CD4-positive, alpha-beta T cell (primary cell): ENCODE results near the gene DCBLD2. TPM values are rescaled to one million over a fixed set of nuclear protein-coding genes. Genes with fewer than 3 reads are reported as not detected.

Experiments used
- ATAC-seq: fragments of 200-7000 bp; cut with Tn5 transposase; one replicate; pipeline ENCODE4 v1.10.0; 2022; ENCODE audit warnings: mild to moderate bottlenecking; ENCODE audit not compliant: poor library complexity
- CTCF ChIA-PET: fragments of 350-600 bp; sonication (Branson Sonifier 250); formaldehyde crosslinking; loops from one replicate; lab custom pipeline; 2021; ENCODE audit warnings: antibody characterized with exemption, inconsistent platforms; lab: Charles Lee
- POLR2A ChIA-PET: fragments of 350-600 bp; sonication (Branson Sonifier 250); formaldehyde crosslinking; loops from one replicate; lab custom pipeline; 2021; ENCODE audit warnings: antibody characterized with exemption, inconsistent platforms; lab: Charles Lee
- DNase-seq, 14 experiments: peaks; one replicate each; pipeline ENCODE4 v3.0.0-alpha.2; 2013 to 2020; ENCODE audit warnings: mixed read lengths in 2 of 14
- H3K27ac ChIP-seq, 2 donors: one replicate each; pipeline versions ENCODE4 v1.5.1 to v1.7.0; 2013; ENCODE audit warnings: low read length in 2 of 2, low read depth in 1 of 2, mild to moderate bottlenecking in 1 of 2
- H3K27me3 ChIP-seq, 2 experiments: 1 replicate in 1 of 2; 2 replicates in 1 of 2; pipeline versions ENCODE4 v1.6.1 to v1.7.0; 2013; ENCODE audit warnings: low read length in 2 of 2, control low read depth in 1 of 2, mild to moderate bottlenecking in 1 of 2, moderate library complexity in 1 of 2; ENCODE audit not compliant: insufficient read depth in 2 of 2, control insufficient read depth in 1 of 2
- H3K36me3 ChIP-seq: one replicate; pipeline ENCODE4 v1.6.1; 2013; ENCODE audit warnings: low read length, control low read depth; ENCODE audit not compliant: insufficient read depth
- H3K4me1 ChIP-seq: one replicate; pipeline ENCODE4 v1.6.1; 2013; ENCODE audit warnings: low read length, control low read depth; ENCODE audit not compliant: insufficient read depth
- H3K4me3 ChIP-seq: one replicate; pipeline ENCODE4 v1.5.1; 2013; ENCODE audit warnings: mild to moderate bottlenecking, low read length, moderate library complexity
- H3K9me3 ChIP-seq, 2 experiments: 1 replicate in 1 of 2; 2 replicates in 1 of 2; pipeline versions ENCODE4 v1.6.1 to v1.7.0; 2013; ENCODE audit warnings: low read length in 2 of 2, mild to moderate bottlenecking in 2 of 2, control low read depth in 1 of 2, moderate library complexity in 1 of 2; ENCODE audit not compliant: control insufficient read depth in 1 of 2, insufficient read depth in 1 of 2
- H3K27ac Mint-ChIP-seq: one replicate; pipeline ENCODE4 v1.8.0; 2020; ENCODE audit warnings: mixed read lengths
- H3K27me3 Mint-ChIP-seq: one replicate; pipeline ENCODE4 v1.8.0; 2021; ENCODE audit warnings: mixed read lengths
- H3K36me3 Mint-ChIP-seq: one replicate; pipeline ENCODE4 v1.8.0; 2021; ENCODE audit warnings: low read depth, mixed read lengths
- H3K4me1 Mint-ChIP-seq: one replicate; pipeline ENCODE4 v1.8.0; 2021; ENCODE audit warnings: low read depth, mixed read lengths
- H3K4me3 Mint-ChIP-seq: one replicate; pipeline ENCODE4 v1.8.0; 2020; ENCODE audit warnings: mild to moderate bottlenecking, mixed read lengths
- H3K9me3 Mint-ChIP-seq: one replicate; pipeline ENCODE4 v1.8.0; 2020; ENCODE audit warnings: mixed read lengths
- CTCF ChIP-seq: fragments of 200-600 bp; IDR thresholded peaks from one replicate; pipeline ENCODE4 v1.8.0; 2022; ENCODE audit warnings: antibody characterized with exemption, mild to moderate bottlenecking
- intact Hi-C, 2 experiments: fragments of 100-400 bp; cut with DNase I in 1 of 2; cut with micrococcal nuclease in 1 of 2; formaldehyde crosslinking; loops; one replicate each; pipeline versions ENCODE4 v1.15.1 to v1.9.0; 2023 to 2025; cut with DNase I, micrococcal nuclease
- total RNA-seq, 174 experiments: library from RNA in 2 of 174; stranded (reverse) in 2 of 174; gene quantifications; one replicate each; pipeline ENCODE4 v1.2.3 and lab custom pipeline; 2021 to 2026

Gene DCBLD2
- total RNA-seq, 2 experiments from 2014 or later: 2.2 to 2.5 TPM

GRCh38 chr3:98824256-98824655, 77.2 kb downstream of the DCBLD2 start:
- no peak overlapping the region for H3K27ac Mint-ChIP-seq
- DNase-seq (no peak), ATAC-seq (no peak)
- no peaks in the 10 kb centered on the region for H3K4me1 Mint-ChIP-seq
- Histone ChIP-seq H3K4me3 (no peak overlapping the region), H3K36me3 (no peaks in the 10 kb centered on the region), H3K27me3 (no peaks in the 10 kb centered on the region), H3K9me3 (no peaks in the 10 kb centered on the region), H3K27ac (no peak overlapping the region), H3K4me1 (no peaks in the 10 kb centered on the region)
- intact Hi-C loops: no loop called here
- no peaks in the 10 kb centered on the region for H3K9me3 Mint-ChIP-seq
- H3K4me3 Mint-ChIP-seq: no peak overlapping the region
- H3K36me3 Mint-ChIP-seq: no peaks in the 10 kb centered on the region
- POLR2A ChIA-PET: no interaction called here
- no peaks in the 10 kb centered on the region for H3K27me3 Mint-ChIP-seq
- CTCF ChIA-PET: no interaction called here
- TF ChIP-seq CTCF: no peak

- Mint-ChIP-seq H3K27me3 (no peaks in the 10 kb centered on the region), H3K4me3 (no peak overlapping the region)
- POLR2A ChIA-PET: no interaction called here
These were observed 77.7 kb downstream of the DCBLD2 start for GRCh38 chr3:98823791-98824190.

GRCh38 chr3:98821063-98821462, 80.4 kb downstream of the DCBLD2 start:
- Histone ChIP-seq H3K4me3 (no peak overlapping the region), H3K4me1 (no peaks in the 10 kb centered on the region), H3K27me3 (no peaks in the 10 kb centered on the region), H3K27ac (no peak overlapping the region), H3K9me3 (no peaks in the 10 kb centered on the region), H3K36me3 (no peaks in the 10 kb centered on the region)
- H3K4me1 Mint-ChIP-seq: no peaks in the 10 kb centered on the region
- no peaks in the 10 kb centered on the region for H3K36me3 Mint-ChIP-seq
- no peaks in the 10 kb centered on the region for H3K9me3 Mint-ChIP-seq
- DNase-seq: no peak
- no peak for TF ChIP-seq CTCF
- H3K4me3 Mint-ChIP-seq: no peak overlapping the region
- intact Hi-C loops: no loop called here
- H3K27me3 Mint-ChIP-seq: no peaks in the 10 kb centered on the region
- ChIA-PET CTCF (interaction anchor here (0.7 kb wide), 2 partner anchors 98 to 369 kb away, joined by 3 to 4 read pairs; no protein-coding TSS in a partner anchor), POLR2A (interaction anchor here (0.6 kb wide), 1 partner anchor 1931 kb away, joined by 3 read pairs; no protein-coding TSS in a partner anchor)
- ATAC-seq: no peak
- H3K27ac Mint-ChIP-seq: no peak overlapping the region

More at GRCh38 chr3:98823791-98824190, 77.7 kb downstream of the DCBLD2 start:
- no peaks in the 10 kb centered on the region for H3K9me3 Mint-ChIP-seq
- H3K27ac Mint-ChIP-seq: no peak overlapping the region
- no peaks in the 10 kb centered on the region for H3K4me1 ChIP-seq
- H3K27ac ChIP-seq: no peak overlapping the region
- ATAC-seq: no peak
- no peaks in the 10 kb centered on the region for H3K27me3 ChIP-seq
- no peak for TF ChIP-seq CTCF
- no peak for DNase-seq
- no peaks in the 10 kb centered on the region for H3K36me3 ChIP-seq
- CTCF ChIA-PET: no interaction called here
- no peaks in the 10 kb centered on the region for H3K4me1 Mint-ChIP-seq
- no peaks in the 10 kb centered on the region for H3K9me3 ChIP-seq
- H3K36me3 Mint-ChIP-seq: no peaks in the 10 kb centered on the region
- intact Hi-C loops: no loop called here
- H3K4me3 ChIP-seq: no peak overlapping the region
